ENCODE measurements around the gene KRT74. TPM values are rescaled to one million over a fixed set of nuclear protein-coding genes. Genes with fewer than 3 reads are reported as not detected.

The KRT74 gene
- total and polyA plus RNA-seq, 10 of the 15 experiments (the other 5 are each of a cell fraction or from before 2014, with no cell fraction given): not detected

DNA sequence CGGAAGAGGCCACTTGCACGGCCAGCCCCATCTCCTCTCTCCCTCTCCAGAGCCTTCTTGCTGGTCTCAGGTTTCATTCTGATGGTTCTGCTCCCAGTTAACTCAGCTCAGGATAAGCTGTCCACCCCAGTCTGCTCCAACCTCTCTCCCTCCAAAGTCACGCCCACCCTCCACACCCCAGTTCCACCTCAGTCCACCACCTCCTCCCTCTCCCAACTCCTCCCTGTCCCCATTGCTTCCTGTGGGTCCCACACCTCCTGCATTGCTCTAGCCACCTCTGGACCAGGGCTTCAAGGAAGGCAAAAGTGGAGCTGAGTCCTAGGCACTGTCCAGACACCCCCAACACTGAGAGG is 33.8 kb downstream of the KRT74 start:
- H3K27me3 ChIP-seq (replicated peaks in 1 of 2; ENCODE audit: control insufficient read depth in 2 of 2, insufficient read depth in 2 of 2, low read length in 1 of 2): peaks cover 0 to 1% of the 10 kb centered on the region in 2 experiments; a peak in 1 of 4 replicates
- DNase-seq (ENCODE audit: low read depth, low spot score) (no peak), ATAC-seq (no peak), FAIRE-seq (no peak)
- no TSS peak for BruUV-seq (replicated peaks)
- intact Hi-C loops (cut with micrococcal nuclease; ENCODE audit: unreplicated experiment): no loop called here
- H3K4me1 ChIP-seq (ENCODE audit: control insufficient read depth, insufficient read depth, low read length): no peaks in the 10 kb centered on the region
- H2AFZ ChIP-seq (ENCODE audit: control insufficient read depth, low read depth, low read length): no peak overlapping the region
- no peaks in the 10 kb centered on the region for H3K36me3 ChIP-seq (ENCODE audit: control insufficient read depth in 2 of 2, insufficient read depth in 2 of 2, low read length in 1 of 2)
- ChIA-PET POLR2A (no interaction called here), RAD21 (ENCODE audit: unreplicated experiment) (no interaction called here), SMC1A (ENCODE audit: uncharacterized antibody, unreplicated experiment) (no interaction called here), CTCF (no interaction called here)
- no peak overlapping the region for H3K4me2 ChIP-seq (ENCODE audit: control insufficient read depth, insufficient read depth)
- WGBS (ENCODE audit: insufficient coverage, insufficient replicate concordance, low lambda C conversion rate, missing lambda C conversion rate): 6% methylated on average over 3 of the region's 3 CpGs
- no peak overlapping the region for H3K4me3 ChIP-seq
- no peaks in the 10 kb centered on the region for H3K79me2 ChIP-seq (ENCODE audit: control insufficient read depth, insufficient read depth, low read length)
- no peak overlapping the region for H3K9ac ChIP-seq (ENCODE audit: control insufficient read depth, insufficient read depth, low read length)
- in situ Hi-C loops (cut with MboI): no loop called here
- TF ChIP-seq TCF7 (IDR thresholded peaks at IDR 0.05; ENCODE audit: borderline replicate concordance) (no peak), CHD1 (IDR thresholded peaks at IDR 0.05; ENCODE audit: low read depth, low read length) (no peak), ZNF207 (IDR thresholded peaks at IDR 0.05; ENCODE audit: borderline replicate concordance) (no peak), TCF12 (IDR thresholded peaks at IDR 0.05; ENCODE audit: low read depth, low read length) (no peak)
- no peaks in the 10 kb centered on the region for H4K20me1 ChIP-seq (ENCODE audit: control insufficient read depth, insufficient read depth)
- no peaks in the 10 kb centered on the region for H3K9me3 ChIP-seq (replicated peaks; ENCODE audit: control insufficient read depth, insufficient read depth, low read length)
- no peak overlapping the region for H3K27ac ChIP-seq (ENCODE audit: control insufficient read depth, insufficient read depth)

DNA sequence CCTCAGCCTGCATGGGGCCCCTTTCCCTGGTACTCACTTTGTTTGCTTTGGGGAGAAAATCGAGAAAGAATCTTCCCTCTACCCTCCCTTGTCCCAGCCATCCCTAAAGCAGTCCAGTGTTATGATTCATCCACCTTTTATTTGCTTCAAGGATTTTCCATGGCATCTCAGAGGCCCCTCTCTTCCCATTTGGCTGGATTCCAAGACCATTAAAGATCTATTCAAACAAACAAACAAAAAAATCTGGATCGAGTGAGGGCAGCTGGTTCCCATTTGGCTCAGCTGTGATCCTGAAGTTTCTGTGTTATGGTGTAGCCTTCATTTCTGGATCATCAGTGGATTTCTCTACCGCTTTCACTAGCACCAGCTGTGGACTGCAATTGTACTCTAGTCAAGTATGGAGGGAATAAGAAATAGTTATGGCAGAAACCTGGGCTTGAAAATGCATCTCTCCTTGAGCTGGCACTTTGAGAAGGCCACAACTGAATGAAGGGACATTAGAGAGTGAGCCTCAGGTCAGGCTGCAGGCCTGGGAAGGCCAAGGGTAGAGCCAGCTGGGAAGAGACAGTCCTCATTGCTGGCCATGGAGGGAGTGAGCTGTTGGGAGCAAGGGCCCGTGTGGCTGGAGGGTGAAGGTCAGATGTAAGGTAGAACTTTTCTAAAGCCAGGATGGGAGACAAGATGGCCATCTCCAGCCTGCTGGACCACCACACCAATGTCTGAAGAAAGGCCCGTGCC is 34.4 kb downstream of the KRT74 start:
- no peak for ATAC-seq
- RAD21 ChIA-PET (ENCODE audit: unreplicated experiment): no interaction called here
- TF ChIP-seq HDAC2 (IDR thresholded peaks at IDR 0.05) (no peak), KAT2A (conservative IDR thresholded peaks at IDR 0.05; ENCODE audit: control insufficient read depth, low read depth, low read length) (no peak), CBFB (IDR thresholded peaks at IDR 0.05; ENCODE audit: low read depth) (no peak), E2F8 (IDR thresholded peaks at IDR 0.05; ENCODE audit: low read depth, partially characterized antibody) (no peak), STAT1 (conservative IDR thresholded peaks at IDR 0.05) (no peak), NR2F1 (conservative IDR thresholded peaks at IDR 0.05) (no peak)
- TF ChIP-seq, protein P1, sequence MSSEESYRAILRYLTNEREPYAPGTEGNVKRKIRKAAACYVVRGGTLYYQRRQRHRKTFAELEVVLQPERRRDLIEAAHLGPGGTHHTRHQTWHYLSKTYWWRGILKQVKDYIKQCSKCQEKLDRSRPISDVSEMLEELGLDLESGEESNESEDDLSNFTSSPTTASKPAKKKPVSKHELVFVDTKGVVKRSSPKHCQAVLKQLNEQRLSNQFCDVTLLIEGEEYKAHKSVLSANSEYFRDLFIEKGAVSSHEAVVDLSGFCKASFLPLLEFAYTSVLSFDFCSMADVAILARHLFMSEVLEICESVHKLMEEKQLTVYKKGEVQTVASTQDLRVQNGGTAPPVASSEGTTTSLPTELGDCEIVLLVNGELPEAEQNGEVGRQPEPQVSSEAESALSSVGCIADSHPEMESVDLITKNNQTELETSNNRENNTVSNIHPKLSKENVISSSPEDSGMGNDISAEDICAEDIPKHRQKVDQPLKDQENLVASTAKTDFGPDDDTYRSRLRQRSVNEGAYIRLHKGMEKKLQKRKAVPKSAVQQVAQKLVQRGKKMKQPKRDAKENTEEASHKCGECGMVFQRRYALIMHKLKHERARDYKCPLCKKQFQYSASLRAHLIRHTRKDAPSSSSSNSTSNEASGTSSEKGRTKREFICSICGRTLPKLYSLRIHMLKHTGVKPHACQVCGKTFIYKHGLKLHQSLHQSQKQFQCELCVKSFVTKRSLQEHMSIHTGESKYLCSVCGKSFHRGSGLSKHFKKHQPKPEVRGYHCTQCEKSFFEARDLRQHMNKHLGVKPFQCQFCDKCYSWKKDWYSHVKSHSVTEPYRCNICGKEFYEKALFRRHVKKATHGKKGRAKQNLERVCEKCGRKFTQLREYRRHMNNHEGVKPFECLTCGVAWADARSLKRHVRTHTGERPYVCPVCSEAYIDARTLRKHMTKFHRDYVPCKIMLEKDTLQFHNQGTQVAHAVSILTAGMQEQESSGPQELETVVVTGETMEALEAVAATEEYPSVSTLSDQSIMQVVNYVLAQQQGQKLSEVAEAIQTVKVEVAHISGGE (CRISPR knock-in tag; IDR thresholded peaks at IDR 0.05): no peak

More for the DNA sequence above, 34.4 kb downstream of the KRT74 start:
- DNase-seq (ENCODE audit: low read depth, low spot score) (no peak), FAIRE-seq (no peak)
- no peak overlapping the region for H2AFZ ChIP-seq (ENCODE audit: control insufficient read depth, low read depth, low read length)
- H3K9ac ChIP-seq (ENCODE audit: control insufficient read depth, insufficient read depth, low read length): no peak overlapping the region
- H3K4me1 ChIP-seq (ENCODE audit: control insufficient read depth, insufficient read depth, low read length): no peaks in the 10 kb centered on the region
- BruUV-seq (replicated peaks): no TSS peak
- no peak overlapping the region for H3K4me3 ChIP-seq
- SMC1A ChIA-PET (ENCODE audit: uncharacterized antibody, unreplicated experiment): interaction anchor here (0.6 to 0.8 kb wide), 2 partner anchors 141 to 320 kb away, joined by 3 read pairs; no protein-coding TSS in a partner anchor
- H3K27ac ChIP-seq (ENCODE audit: control insufficient read depth, insufficient read depth): no peak overlapping the region
- CTCF ChIA-PET: no interaction called here
- POLR2A ChIA-PET: no interaction called here
- 0% methylated on average over 5 of the region's 5 CpGs for WGBS (ENCODE audit: insufficient coverage, insufficient replicate concordance, low lambda C conversion rate, missing lambda C conversion rate)
- intact Hi-C loops (cut with micrococcal nuclease; ENCODE audit: unreplicated experiment) (no loop called here), in situ Hi-C loops (cut with MboI) (no loop called here)
- no peaks in the 10 kb centered on the region for H4K20me1 ChIP-seq (ENCODE audit: control insufficient read depth, insufficient read depth)
- no peaks in the 10 kb centered on the region for H3K9me3 ChIP-seq (replicated peaks; ENCODE audit: control insufficient read depth, insufficient read depth, low read length)
- H3K79me2 ChIP-seq (ENCODE audit: control insufficient read depth, insufficient read depth, low read length): no peaks in the 10 kb centered on the region
- H3K27me3 ChIP-seq (replicated peaks in 1 of 2; ENCODE audit: control insufficient read depth in 2 of 2, insufficient read depth in 2 of 2, low read length in 1 of 2): no peaks in the 10 kb centered on the region; a peak in 1 of 4 replicates
- no peaks in the 10 kb centered on the region for H3K36me3 ChIP-seq (ENCODE audit: control insufficient read depth in 2 of 2, insufficient read depth in 2 of 2, low read length in 1 of 2)
- H3K4me2 ChIP-seq (ENCODE audit: control insufficient read depth, insufficient read depth): no peak overlapping the region
